Kidney tubule cell (primary cell): ENCODE measurements around the gene NFIX.

Experiments
- DNase-seq: peaks from one replicate; pipeline ENCODE4 v3.0.0-alpha.2; 2018; ENCODE audit warnings: low spot score

The NFIX gene

DNA sequence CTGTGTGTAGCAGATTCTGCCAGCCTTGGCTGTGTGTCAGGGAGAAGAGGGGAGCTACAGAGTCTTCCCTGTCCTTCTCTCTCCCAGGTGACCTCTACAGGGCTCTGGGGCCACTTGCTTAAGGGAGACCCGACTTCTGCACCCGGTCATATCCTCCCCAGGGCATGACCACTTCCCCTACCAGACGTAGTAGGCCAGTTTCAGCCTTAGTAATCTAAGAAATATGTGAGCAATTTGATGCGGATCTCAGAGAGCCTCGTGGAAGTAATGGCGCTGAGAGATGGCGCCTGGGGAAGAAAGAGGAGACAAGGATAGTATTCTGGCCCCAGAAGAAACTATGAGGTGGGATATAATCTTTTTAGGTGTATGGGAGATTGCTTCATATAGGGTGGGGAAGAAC lies 41.9 kb downstream of the NFIX start:
- peak; percentile 89 for DNase-seq

DNA sequence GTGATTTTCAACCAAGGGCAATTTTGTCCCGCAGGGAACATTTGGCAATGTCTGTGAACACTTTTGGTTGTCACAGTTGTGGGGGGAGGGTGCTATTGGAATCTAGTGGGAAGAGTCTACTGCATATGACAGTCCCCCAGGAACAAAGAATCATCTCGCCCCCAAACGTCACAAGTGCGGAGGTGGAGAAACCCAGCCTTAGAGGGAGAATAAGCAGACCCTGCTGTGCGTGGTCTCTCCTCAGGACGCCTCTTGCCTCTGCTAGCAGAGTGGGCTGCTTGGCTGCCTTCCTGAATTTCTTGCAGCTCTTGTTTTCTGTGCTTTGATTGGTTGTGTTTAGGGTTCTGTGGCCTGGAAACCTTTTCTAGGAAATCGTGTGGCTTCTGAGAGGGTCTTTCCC lies 42.5 kb downstream of the NFIX start:
- no peak for DNase-seq

DNA sequence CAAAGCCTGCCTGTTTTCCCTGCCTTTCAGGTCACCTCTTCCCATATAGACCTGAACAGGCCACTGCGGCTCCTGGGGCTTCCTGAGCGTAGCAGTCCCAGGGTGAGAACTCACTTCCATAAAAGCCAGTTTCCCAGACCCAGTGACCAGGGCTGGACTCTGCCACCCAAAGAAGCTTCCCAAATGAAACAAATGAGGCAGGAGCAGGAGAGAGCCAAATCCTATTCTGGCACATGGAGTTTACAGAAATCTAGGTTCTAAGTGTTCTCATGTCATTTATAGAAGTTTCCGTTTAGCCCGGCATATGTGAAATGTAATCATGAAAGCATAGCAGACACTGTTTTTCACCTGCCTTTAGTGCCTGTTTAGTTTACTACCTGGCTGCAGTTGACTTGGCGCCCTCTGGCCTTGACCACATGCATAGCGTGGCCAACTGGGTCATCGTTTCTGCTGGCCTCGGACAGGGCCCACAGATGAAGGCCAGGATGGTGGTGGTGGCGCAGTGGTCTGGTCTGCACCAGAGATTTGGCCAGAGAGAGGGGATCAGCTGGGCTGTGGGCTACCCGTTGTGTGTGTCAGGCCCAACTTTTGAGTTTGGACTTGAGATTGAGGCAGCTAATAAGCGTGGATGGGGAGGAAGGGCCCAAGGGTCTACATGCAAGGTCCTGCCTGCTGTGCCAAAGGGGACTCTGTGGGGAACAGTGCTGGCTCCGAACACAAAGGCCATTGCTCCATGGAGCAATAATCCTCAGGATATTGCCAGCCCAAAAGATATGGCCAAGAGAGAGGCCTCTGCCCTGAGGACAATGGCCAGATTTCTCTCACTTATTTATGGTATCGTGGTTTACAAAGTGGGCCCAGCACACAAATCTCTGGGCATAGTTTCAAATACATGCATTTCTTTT lies 43.3 kb downstream of the NFIX start:
- DNase-seq = no peak

DNA sequence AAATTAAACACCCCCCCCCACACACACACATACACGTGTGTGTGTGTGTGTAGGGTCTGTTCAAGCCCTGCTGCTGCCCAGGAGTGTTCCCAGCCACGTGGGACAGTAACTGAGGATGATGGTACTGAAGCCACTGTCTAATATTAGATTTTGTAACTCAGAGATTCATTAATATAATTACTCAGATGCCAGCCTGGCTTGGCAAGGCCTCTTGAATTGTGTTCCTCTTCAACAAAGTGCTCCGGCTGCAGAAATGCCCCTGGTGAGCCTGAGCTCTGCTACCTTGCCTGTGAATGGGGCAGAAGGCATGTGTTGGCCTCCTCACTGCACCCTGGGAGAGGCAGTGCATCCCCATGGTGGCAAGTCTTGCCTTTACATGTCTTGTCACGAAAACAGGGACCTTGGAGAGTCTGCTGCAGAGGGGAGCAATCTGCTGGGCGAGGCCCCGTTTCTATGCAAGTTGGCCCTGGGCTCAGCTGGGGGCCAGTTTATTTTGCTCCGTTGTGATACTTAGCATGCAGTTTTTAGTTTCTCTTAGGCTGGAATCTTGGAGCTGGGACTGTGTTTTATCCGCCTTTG lies 44.0 kb downstream of the NFIX start:
- DNase-seq = no peak

DNA sequence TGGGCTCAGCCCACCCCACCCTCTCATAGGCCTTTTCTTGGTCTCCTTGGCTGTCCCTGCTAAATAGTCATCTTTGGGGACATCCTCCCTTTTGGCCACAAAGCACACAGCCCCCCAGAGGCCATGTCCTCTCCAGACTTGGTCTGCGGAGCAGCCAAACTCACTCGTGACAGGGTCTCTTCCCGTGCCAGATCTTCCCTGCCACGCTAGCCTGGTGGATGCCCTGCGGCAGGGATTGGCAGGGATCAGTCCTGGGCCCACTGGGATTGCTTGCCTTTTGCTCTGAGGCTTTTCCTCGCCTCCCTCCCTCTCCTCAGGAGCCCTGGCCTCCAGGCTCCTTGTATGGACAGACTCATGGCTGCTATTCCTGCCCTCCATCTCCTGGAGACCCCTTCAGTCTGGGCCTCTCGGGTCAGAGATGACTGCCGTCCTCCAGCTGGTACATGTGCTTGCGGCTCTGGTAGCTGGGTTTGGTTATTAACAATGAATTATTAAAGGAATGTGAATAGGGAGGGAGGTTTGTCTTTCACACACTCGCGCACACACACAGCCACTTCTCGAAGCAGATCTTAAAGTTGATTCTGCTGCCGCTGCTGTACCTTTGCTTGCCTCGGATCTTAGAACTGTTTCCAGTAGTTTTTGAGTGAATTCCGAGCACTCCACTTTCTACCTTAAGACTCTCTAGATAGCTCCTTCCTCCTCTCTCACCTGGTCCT lies 45.1 kb downstream of the NFIX start:
- no peak for DNase-seq

DNA sequence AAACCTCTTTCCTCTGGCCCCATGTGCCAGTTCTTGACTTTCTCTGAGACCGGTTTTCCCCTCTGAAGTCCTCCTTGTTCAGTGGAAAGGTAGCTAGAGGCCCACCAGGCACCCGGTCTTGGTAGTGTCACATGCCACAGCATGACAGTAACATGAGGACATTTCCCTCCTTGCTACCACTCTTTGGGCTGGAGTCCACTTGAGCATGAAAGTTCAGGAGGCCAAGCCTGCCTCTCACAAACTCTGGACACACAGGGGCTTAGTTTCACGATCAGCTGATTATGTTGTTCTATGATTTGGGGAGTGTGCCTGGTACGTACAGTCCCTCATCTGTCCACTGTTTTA lies 45.6 kb downstream of the NFIX start:
- DNase-seq = no peak

DNA sequence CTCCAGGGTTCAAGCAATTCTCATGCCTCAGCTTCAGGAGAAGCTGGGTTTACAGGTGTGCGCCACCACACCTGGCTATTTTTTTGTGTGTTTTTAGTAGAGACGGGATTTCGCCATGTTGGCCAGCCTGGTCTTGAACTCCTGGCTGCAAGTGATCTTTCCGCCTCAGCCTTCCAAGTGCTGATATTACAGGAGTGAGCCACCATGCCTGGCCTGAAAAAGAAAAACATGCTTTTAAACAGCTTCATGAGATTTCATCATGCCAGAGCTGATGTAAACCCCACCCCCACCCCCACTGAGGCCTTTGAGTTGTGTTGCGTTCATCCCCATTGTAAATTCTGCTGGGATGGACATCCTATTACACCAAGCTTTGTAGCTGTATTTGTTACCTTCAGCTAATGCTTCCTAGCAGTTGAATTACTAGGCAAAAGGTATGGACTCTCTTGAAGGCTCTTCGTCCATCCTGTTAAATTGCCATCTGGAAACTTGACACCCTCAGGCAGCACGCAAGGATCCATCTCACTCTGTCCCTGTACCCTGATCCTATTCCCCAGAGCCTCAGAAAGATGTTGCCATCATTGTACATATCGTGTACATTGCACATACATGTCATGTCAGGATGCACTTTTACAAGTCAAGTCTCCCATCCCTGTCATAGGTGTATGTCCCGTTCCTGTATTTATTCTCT lies 47.3 kb downstream of the NFIX start:
- no peak for DNase-seq

DNA sequence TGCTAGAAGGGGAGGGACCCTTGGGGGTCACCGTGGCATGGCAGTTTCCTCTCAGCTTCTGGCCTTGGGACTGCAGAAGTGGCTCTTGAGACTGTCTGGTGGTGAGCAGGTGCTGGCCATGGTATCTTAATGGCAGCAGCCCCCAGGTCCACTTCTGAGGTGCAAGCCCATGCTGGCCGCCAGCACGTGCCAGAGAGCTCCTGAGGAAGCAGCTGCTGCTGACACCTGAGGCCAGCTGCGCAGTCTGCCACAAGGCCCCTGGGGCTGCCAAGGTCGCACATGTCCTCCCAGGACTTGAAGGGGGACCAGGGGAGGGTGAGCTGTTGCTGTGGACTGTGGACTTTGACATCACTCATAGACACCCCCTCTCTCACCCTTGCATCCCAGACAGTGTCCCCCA lies 48.0 kb downstream of the NFIX start:
- DNase-seq = no peak

DNA sequence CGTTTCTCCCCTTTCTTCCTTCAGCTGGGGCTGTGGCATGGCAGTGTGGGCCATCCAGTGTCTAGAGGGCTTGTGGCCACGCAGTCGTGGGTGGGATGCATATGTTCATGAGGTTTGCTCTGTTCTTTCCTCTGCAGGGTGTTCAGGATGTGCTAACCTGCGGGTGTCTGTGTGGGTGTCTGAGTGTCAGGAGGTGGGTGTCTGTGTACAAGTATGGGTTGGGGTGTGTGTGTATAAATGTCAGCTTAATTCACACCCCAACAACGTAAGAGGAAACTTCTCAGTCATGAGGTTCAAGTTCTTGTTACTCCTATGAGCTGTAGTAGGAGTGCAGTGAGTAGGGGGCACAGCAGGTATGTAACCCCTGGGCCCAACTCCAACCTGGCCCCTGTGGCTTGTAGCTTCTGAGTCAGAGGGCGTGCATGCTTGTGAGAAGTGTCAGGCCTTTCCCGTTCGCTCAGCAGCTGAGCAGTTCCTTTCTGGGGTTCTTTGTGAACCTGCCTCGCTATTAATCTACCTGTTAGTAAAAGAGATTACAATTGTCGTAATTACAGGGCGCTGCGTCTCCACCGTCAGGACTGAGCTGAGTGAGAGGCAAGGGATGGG lies 49.1 kb downstream of the NFIX start:
- peak; percentile 39 for DNase-seq

DNA sequence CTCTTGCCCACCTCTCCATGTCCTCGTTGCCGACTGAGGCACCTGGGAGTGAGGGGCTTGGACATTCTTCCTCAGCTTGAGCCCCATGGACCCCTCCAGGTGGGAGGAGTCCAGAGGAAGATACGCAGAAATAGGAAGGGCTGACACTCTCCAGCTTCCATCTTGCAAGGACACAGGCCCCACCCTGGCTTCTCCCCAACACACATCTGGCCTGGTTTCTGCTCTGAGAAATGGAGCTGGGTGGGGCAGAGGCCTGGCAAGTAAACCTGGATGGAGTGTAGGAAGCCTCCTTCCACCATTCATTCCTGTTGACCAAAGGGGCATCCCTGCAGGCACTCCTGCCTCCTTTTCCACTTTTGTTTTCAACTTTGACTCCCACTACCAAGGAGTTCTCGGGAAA lies 50.5 kb downstream of the NFIX start:
- DNase-seq = no peak

DNA sequence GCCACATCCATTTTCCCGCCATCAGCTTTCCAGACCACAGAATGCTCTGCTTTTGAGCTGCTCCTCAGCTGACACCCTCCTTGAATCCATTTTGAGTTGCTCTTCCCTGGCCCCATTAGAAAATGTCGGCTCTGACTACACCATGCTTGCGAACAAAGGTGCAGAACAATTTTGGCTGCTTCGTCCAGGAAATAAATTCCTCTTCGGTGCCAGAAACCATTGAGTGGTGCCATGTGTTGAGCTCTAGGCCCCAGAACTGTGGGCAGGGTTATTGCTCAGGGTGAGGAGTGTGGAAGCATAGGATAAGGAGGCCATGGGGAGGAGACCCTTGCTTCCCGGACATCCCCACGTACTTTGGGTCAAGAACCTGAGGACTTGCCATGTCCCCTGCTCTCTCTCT lies 52.1 kb downstream of the NFIX start:
- no peak for DNase-seq

DNA sequence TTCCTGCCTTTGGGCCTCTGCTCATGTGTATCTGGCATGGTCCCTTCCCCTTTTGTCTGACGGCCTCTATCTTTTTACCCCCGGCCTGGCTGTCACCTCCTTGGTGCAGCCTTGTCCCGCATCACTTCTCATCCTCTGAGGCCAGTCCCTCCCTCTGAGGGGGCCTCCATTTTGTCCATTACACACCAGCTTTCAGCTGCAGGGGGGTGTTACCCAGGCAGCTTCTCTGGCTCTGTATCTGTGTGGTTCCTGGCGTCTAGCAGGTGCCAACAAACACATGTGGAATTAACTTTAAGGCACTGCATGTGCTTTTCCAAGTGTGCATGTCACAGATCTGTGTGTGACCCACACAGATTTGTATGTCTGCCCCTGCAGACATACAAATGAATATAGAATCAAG lies 55.0 kb downstream of the NFIX start:
- DNase-seq = no peak

DNA sequence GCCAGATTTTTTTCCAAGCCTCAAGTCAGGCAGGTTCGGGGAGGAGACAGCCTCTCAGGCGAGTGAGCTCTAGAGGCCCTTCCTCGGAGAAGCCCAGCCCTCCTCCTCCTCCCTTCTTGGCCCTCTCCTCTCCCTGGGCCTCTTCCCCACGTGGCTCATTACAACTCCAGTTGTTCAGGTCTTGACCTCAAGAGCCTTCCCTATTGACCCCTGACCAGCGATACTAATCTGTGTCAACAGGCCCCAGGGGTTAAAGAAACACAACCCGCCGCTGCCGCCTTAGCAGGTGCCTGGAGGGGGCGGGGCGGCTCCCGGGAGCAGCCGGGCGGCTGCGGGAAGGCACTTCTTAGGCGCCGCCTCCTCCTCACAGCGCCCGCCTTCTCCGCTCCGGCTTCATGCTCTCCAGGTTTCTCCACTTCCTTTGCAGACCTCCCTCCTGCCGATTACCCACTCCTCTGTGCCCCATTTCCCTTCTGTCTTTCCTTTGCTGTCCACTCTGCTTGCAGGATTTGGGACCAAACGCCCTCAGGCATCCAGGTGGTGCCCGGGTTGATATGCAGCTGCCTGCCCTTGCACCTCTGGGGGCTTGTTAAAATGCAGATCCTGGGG lies 56.4 kb downstream of the NFIX start:
- peak; percentile 69 for DNase-seq

DNA sequence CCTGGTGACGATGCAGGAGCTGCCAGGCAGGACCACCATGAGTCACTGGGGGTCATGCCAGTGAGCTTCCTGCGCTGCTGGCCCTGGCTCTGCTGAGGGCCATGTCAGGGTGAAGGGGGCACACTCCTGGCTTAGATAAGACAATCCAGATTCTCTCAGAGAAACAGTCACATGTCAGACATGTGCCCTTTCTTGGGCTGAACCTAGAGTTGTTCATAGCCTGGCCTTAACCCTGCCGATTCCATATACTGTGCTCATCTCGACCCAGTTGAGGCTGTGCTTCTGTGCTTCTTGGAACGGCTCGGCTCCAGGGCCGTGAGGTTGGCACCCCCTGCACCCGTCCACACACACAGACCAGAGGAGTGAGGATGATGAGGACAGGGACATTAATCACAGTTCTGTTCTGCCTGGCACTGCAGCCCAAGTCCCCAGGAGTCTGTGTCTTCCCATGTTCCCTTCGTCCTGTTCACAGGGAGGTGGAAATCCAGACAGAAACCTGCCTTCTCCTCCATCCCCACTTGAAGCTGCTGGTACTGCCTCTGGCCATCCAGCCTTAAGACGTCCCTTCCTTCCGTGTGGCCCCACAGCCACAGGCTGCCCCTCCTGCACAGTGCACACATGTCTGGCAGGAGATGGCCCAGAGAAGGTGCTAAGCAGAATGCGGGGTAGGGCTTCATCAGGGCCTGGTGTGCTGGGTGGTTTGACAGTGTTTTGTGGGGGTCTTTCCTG lies 57.3 kb downstream of the NFIX start:
- no peak for DNase-seq

DNA sequence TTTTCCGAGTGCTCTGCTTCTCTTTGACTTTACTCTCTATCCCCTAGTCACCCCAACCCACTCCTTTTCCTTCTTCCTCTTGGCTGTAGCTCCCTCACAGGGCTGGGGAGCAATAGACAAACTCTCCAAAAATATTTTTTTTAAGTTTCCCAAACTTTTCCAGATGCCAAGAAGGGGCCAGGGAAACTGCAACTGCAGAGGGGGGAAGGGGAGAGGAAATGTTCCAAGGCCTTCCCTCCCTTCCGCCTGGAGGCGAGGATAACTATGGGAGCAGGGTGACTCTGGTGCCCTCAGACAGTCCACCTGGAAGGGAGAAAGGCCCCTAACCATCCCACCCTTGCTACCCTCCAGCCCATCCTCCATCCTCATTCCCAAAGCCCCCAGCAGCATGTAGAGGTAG lies 58.0 kb downstream of the NFIX start:
- no peak for DNase-seq

DNA sequence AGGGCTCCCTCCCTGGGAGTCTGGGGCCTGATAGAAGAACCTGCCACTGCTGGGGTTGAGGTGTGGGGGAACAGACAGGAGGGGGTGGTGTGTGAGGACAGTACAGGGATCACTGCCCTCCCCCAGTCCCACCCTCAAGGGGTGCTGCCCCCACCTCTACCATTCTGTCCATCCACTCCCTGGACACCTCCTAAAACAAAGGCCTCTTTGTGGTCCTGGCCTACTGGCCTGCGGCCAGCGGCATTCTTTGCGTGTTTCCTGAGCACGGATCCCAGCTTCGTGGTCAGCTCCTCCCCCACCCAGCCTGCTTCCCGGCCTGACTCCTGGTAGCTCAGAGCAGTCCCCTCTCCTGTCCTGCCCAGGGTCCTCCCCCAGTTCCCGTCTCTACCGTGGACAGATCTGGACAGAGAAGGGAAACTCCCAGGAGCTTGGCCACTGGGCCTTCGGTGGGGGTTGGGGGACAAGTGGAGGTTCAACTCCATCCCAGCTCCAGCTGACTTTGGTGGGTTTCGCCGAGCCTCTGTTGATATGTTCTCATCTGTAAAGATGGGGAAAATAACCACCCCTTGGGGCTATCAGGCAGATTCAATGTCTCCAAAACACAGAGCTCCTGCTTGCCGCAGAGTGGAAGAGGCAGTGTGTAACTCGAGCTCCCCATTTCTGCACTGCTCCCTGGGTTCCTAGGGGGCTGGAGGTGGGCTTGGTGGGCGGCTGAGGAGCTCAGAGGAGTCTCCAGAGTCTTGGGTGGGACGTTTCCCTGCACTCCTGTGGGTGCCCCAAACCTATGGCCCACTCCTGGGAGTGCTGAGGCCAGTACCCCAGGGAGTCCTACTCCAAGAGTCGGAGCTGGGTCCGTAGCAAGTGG lies 58.7 kb downstream of the NFIX start:
- peak; percentile 96 for DNase-seq

DNA sequence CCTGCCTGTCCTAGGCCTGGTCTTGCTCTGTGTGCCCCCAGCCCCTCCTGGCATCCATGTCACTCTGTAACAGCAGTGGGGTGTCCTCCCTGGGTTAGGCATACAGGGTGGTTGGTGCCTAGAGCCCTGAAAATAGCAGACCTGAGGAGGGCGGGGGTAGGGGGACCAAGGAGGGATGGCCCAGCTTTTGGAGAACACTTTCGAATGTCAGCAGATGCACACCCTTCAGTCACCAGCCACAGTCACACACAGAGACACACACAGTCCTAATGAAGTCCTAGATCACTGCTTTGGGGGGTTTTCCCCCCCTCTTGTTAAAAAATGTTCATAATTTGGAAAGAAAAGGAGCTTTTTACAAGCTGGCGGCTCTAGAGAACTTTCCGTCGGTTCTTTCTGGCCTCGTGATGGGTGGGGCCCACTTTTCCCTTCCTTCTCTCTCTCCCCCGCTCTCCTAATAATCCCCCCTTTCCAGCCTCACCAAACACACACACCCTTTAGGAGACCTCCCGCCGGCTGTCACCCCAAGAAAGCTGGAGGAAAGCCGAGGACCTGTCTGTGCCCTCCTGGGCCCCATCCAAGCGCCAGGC lies 59.4 kb downstream of the NFIX start:
- DNase-seq = no peak

DNA sequence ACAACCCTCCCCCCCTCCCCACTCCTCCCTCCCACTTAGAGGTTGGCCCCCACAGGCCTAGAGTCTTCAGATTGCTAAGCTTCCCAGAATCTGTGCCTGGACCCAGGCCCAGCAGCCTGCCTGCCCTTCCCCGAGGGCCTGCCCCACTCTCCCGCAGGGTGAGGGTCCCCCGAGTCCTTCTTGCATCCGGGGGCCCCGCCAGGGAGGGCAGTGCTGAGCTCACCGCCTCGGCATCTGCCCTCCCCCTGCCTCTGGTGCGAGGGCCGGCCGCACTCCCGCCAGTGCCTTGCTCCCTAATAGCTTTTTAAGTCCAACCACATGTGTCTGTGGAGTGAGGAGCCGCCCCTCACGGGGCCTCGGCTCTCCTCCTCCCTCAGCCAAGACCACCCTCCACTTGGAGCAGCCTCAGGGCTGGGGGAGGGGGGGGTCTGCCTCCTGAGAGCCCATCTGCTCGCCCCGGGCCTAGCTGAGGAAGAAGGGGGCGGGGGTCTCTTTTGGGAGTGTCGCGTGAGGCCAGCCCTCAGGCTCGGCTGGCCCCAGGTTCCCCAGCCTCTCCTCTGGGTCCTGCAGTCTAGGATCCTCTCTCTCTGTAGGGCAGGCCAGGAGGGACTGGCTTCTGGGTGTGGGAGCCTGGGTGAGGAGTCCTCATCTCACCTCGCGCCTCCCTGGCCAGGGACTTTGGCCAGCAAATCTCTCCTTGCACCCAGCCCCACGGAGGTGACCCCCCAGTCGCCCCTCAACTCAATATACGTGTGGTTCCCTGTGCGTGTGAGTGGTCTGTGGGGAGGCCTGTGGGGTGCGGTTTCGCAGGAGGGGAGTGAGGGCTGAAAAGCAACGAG lies 60.2 kb downstream of the NFIX start:
- DNase-seq = peak; percentile 77
